H54 (cell line): Measurements from ENCODE around the gene EXD1.

Source experiments
- DNase-seq: peaks from one replicate; pipeline ENCODE4 v3.0.0; 2011; ENCODE audit warnings: low spot score, mixed read lengths; ENCODE audit not compliant: insufficient read length
- FAIRE-seq: peaks from 3 replicates; lab custom pipeline; 2011; peaks lifted over from hg19 to GRCh38; lab: Jason Lieb, UNC
- POLR2A ChIP-seq: IDR thresholded peaks from 2 replicates; pipeline ENCODE4 v1.6.1; 2011; ENCODE audit warnings: low read depth, mild to moderate bottlenecking, low read length

The EXD1 gene

DNA sequence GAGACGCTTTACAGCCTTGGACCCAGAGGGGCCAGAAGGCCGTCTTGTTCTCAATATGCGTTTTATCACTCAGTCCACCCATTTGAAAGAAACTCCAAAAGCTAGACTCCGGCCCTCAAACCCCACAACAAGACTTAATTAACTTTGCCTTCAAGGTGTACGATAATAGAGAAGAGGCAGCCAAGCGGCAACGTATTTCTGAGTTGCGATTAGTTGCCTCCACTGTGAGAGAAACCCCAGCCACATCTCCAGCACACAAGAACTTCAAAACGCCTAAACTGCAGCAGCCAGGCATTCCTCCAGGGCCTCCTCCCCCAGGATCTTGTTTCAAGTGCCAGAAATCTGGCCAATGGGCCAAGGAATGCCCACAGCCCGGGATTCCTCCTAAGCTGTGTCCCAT is 97.1 kb downstream of the EXD1 start:
- FAIRE-seq (no peak), DNase-seq (no peak)
- TF ChIP-seq POLR2A = no peak
